Esophagus (tissue), 2 donors: ENCODE data around the gene CMIP. TPM values are rescaled to one million over a fixed set of nuclear protein-coding genes. Genes with fewer than 3 reads are reported as not detected.
"Not testable (repeated sequence)": the region's sequence is repeated elsewhere in the genome, so short reads cannot be mapped to it uniquely, and the experiment has no call there.

Experiments
- H3K27ac ChIP-seq, 2 donors: one replicate each; pipeline ENCODE4 v1.5.1; 2013; ENCODE audit warnings: low read depth in 2 of 2, mild to moderate bottlenecking in 2 of 2, inconsistent platforms in 1 of 2, low read length in 1 of 2, moderate library complexity in 1 of 2
- H3K27me3 ChIP-seq, 2 donors: one replicate each; pipeline ENCODE4 v1.6.1; 2013; ENCODE audit warnings: low read length in 2 of 2, control low read depth in 1 of 2, mild to moderate bottlenecking in 1 of 2; ENCODE audit not compliant: insufficient read depth in 2 of 2, control insufficient read depth in 1 of 2
- H3K36me3 ChIP-seq, 2 donors: one replicate each; pipeline ENCODE4 v1.6.1; 2013; ENCODE audit warnings: low read length in 1 of 2; ENCODE audit not compliant: control insufficient read depth in 2 of 2, insufficient read depth in 2 of 2
- H3K4me1 ChIP-seq, 2 donors: one replicate each; pipeline ENCODE4 v1.6.1; 2013; ENCODE audit warnings: low read length in 1 of 2; ENCODE audit not compliant: control insufficient read depth in 2 of 2, insufficient read depth in 2 of 2
- H3K4me3 ChIP-seq, 2 donors: one replicate each; pipeline ENCODE4 v1.5.1; 2013; ENCODE audit warnings: low read length in 2 of 2, mild to moderate bottlenecking in 2 of 2, low read depth in 1 of 2, moderate library complexity in 1 of 2
- H3K9me3 ChIP-seq, 2 donors: one replicate each; pipeline ENCODE4 v1.6.1; 2013; ENCODE audit warnings: mild to moderate bottlenecking in 2 of 2, low read depth in 1 of 2, low read length in 1 of 2, moderate library complexity in 1 of 2; ENCODE audit not compliant: control insufficient read depth in 2 of 2, insufficient read depth in 1 of 2
- WGBS, 2 donors: extraction: QIAGEN DNeasy Blood & Tissue Kit; methylation state at CpG; one replicate each; pipeline ENCODE4 v1.1.7; 2013; 5-methylcytosine and 5-hydroxymethylcytosine counted together
- polyA plus RNA-seq, 2 donors: library from polyadenylated mRNA; stranded (reverse); fragments of 200-250 nt; gene quantifications; one replicate each; pipeline ENCODE4 v1.2.3, GENCODE V29; 2013
- donor health status: healthy with polysubstance abuse.
- donor health status: Bipolar disorder and iron deficiency.

CMIP gene
- polyA plus RNA-seq, 2 donors: 16.9 to 19.3 TPM

DNA sequence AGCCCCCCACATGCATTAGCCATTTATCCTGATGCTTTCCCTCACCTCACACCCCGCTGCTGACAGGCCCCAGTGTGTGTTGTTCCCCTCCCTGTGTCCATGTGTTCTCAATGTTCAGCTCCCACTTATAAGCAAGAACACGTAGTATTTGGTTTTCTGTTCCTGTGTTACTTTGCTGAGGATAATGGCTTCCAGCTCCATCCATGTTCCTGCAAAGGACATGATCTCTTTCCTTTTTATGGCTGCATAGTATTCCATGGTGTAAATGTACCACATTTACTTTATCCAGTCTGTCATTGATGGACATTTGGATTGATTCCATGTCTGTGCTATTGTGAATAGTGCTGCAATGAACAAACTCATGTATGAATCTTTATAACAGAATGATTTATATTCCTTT lies 39.6 kb upstream of the CMIP start:
- WGBS, 2 donors: 69 to 93% methylated on average over 2 of the region's 2 CpGs
- H3K4me1 ChIP-seq: peaks cover 5 to 16% of the 10 kb centered on the region in 2 donors
- not testable (repeated sequence) for H3K9me3 ChIP-seq, H3K27me3 ChIP-seq, H3K4me3 ChIP-seq, H3K36me3 ChIP-seq, H3K27ac ChIP-seq

DNA sequence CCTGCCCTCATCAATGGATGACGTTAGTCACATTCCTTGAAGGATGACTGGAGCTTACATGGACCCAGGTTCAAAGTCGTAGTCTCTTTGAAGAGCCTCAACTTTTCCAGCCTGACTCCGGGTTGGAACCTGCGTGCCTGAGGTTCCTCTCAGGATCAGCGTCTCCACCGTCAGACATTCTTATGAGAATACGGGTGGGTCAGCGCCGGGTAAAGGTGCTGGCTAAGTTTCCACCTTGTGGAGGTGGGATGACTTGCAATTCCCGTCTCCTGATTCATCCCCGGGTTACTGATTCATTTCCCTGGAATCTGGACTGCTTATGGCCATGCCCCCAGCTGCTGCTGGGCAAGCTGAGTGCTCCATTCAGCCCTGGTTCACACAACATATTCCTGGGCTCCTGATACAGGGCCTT lies 38.9 kb upstream of the CMIP start:
- H3K27me3 ChIP-seq: no peaks in the 10 kb centered on the region
- H3K27ac ChIP-seq: no peak overlapping the region
- no peaks in the 10 kb centered on the region for H3K36me3 ChIP-seq
- WGBS, 2 donors: 47 to 51% methylated on average over 11 of the region's 11 CpGs
- H3K4me1 ChIP-seq: peaks cover 5 to 16% of the 10 kb centered on the region in 2 donors
- no peaks in the 10 kb centered on the region for H3K9me3 ChIP-seq
- H3K4me3 ChIP-seq: no peak overlapping the region

DNA sequence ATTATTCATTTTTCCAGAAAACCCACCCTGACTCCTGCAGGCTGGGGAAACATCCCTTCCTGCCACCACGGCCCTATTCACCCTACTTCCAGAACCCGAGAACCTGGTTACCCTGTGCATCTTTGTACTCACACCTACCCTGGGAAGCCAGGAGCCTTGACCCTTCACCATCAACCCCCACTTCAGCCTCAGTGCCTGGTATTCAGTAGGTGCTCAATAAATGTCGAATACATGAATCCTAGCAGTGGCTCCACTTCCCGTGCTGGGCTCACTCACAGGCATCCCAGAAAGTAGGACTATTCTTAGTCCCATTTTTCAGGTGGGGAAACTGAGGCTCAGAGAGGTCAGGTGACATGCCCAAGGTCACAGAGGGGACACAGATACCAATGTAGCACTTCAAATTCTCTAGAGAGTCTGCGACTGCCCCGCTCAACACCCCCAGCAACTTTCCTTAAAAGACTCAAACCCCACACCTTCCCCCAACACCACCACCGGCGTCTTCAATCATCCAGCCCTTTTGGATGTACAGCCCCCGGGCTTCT lies 36.1 kb upstream of the CMIP start:
- WGBS, 2 donors: 89 to 94% methylated on average over 9 of the region's 9 CpGs
- Histone ChIP-seq H3K4me1 (peaks cover 5 to 10% of the 10 kb centered on the region in 2 donors), H3K36me3 (no peaks in the 10 kb centered on the region), H3K4me3 (no peak overlapping the region), H3K9me3 (no peaks in the 10 kb centered on the region), H3K27ac (no peak overlapping the region), H3K27me3 (no peaks in the 10 kb centered on the region)

DNA sequence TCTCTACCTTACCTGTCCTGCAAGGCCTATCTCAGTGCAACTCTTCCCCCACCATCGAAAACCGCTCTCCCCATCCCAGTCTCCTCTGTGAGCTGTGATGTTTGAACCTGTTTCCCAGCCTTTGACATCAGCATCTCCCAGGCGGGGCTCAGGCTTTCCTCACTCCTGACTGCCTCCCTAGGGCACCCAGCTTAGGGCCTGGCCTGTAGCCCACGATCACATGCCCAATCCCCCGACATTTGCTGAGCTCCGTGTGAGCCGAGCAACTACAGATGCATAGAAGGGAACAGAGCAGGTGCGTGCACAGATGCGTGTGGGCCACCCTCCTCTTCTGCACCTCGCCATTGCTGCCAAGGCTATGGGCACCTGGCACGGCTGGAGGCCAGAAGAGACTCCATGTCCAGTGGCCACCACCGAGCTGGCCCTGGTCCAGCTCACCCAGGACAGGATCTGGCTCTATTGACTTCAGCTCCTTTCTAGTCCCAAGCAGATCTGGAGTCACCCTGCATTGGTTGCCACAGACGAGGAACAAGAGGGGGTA lies 35.5 kb upstream of the CMIP start:
- no peak overlapping the region for H3K27ac ChIP-seq
- H3K27me3 ChIP-seq: no peaks in the 10 kb centered on the region
- peaks cover under 1 to 5% of the 10 kb centered on the region in 2 donors for H3K4me1 ChIP-seq
- no peaks in the 10 kb centered on the region for H3K9me3 ChIP-seq
- H3K4me3 ChIP-seq: no peak overlapping the region
- no peaks in the 10 kb centered on the region for H3K36me3 ChIP-seq
- 76 to 79% methylated on average over 13 of the region's 13 CpGs for WGBS, 2 donors

DNA sequence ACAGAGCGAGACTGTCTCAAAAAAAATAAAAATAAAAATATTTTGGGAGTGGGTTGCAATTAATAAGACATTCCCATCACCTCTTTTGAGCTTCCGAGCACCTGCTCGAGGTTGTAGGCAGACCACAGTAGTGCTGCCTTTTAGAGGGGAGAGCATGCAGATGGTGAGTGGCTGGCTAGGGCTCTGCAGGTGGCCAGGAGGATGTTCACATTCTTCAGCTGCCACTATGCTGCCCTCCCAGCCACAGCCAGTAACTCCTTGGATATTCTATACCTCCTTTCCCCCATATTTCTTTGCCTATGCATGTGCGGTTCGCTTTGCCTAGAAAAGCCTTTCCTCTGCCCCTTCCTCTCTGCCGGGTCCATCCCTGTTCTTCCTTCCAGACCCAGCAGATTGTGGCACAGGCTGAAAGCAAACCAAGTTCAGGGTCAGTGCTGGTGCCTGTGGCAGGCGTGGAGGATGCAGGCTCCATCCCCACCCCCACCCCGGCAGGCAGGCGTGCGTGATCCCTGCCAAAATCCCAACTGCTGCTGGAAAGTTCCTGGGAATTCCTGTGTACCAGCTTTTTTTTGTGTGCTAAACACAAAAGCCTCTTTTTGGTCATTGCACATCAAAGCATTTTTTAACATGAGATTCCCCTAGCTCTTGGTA lies 33.8 kb upstream of the CMIP start:
- Histone ChIP-seq H3K27me3 (no peaks in the 10 kb centered on the region), H3K4me3 (no peak overlapping the region), H3K9me3 (no peaks in the 10 kb centered on the region), H3K36me3 (no peaks in the 10 kb centered on the region), H3K27ac (no peak overlapping the region), H3K4me1 (peaks cover 0 to 5% of the 10 kb centered on the region in 2 donors)
- 55 to 59% methylated on average over 10 of the region's 10 CpGs for whole genome bisulfite sequencing, 2 donors

DNA sequence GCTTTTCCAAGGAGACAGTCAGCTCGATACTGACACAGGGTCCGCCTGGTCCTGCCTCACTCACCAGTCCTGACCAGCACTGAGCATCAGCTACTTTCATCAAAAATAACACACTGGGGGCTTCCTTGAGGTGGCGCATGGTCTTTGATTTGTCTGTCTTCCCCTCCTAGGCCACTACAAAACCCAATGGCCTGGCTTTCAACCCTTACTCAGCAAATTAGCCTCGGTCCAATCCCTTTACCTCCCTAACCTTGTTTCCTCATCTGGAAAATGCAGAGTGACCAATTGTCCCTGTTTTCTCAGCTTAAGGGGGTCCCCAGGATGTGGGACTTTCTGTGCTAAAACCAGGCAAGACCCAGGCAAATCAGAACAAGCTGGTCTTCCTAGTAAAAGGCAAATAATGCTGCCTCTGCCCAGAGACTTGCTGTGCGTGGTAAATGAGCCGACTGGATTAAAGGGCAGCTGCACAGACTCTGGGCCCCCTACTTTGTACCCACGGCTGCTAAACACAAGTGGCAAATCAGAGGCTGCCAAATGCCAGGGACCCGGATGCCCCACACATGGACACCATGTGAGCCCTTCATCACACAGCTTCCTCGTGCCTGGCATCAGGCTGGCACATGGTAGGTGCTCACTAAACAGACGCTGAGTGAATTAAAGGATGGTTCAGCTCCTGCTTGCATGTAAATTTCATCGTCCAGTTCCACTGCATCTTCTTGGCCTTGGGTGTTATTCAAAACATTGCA lies 31.2 kb upstream of the CMIP start:
- Histone ChIP-seq H3K4me1 (no peaks in the 10 kb centered on the region), H3K27me3 (no peaks in the 10 kb centered on the region), H3K9me3 (no peaks in the 10 kb centered on the region), H3K27ac (no peak overlapping the region), H3K36me3 (no peaks in the 10 kb centered on the region), H3K4me3 (no peak overlapping the region)
- WGBS, 2 donors: 89% methylated on average over 11 of the region's 11 CpGs

DNA sequence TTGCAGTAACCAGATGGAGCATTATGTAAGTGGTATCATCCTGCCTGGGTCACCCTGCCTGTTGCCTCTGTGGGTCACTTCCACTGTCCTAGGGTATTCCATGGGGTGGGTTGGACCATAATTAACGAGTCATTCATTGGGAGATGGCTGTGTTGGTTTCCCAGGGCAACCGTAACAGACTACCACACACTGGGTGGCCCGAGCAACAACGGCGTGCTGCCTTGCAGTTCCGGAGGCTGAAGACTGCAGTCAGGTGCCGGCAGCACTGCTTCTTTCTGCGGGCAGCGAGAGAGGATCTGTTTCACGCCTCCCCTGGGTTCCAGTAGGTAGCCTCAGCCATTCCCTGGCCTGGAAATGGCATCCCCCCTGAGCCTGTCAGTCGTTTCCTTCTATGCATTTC lies 28.9 kb upstream of the CMIP start:
- no peak overlapping the region for H3K4me3 ChIP-seq
- H3K27ac ChIP-seq: no peak overlapping the region
- H3K4me1 ChIP-seq: no peaks in the 10 kb centered on the region
- no peaks in the 10 kb centered on the region for H3K9me3 ChIP-seq
- no peaks in the 10 kb centered on the region for H3K27me3 ChIP-seq
- WGBS, 2 donors: 88% methylated on average over 11 of the region's 11 CpGs
- no peaks in the 10 kb centered on the region for H3K36me3 ChIP-seq

DNA sequence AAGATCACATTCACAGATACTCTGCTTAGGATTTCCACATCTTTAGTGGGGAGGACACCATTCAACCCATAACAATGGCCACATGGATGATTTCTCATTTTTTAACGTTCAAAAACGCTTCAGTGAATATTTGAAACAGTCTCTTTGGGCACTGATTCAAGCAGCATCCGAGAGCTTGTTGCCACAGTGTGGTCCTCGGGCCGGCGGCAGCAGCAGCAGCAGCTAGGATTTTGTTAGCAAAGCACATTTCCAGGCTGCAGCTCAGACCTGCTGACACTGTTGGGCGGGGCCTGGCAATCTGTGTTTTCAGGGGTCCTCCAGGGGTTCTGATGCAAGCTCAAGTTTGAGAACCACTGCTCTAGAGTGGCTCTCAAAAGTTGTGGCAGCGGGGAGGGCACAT lies 27.9 kb upstream of the CMIP start:
- Histone ChIP-seq H3K4me1 (peaks cover 0 to 2% of the 10 kb centered on the region in 2 donors), H3K4me3 (no peak overlapping the region), H3K36me3 (no peaks in the 10 kb centered on the region), H3K27ac (no peak overlapping the region), H3K27me3 (no peaks in the 10 kb centered on the region), H3K9me3 (peaks cover 2 to 3% of the 10 kb centered on the region in 2 donors)
- 83 to 85% methylated on average over 8 of the region's 8 CpGs for WGBS, 2 donors

DNA sequence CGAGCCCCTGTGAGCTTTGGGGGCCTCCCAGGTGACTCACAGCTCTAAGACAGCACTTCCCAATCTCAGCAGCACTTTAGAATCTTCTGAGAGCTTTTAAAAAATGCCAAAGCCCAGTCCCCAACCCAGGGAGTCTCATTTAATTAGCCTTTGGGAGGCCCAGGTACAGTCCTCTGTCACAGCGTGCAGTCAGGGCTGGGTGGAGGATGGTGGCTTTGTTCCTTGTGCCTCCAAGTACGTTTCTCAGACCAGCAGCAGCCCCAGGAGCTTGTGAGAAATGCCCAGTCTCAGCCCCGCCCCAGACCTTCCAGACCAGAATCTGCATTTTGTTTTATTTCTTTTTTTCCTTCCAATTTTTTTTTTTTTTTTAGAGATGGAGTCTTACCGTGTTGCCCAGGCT lies 27.4 kb upstream of the CMIP start:
- Histone ChIP-seq H3K9me3 (peaks cover 2 to 3% of the 10 kb centered on the region in 2 donors), H3K27ac (no peak overlapping the region), H3K36me3 (no peaks in the 10 kb centered on the region), H3K4me1 (peaks cover 0 to 2% of the 10 kb centered on the region in 2 donors), H3K27me3 (no peaks in the 10 kb centered on the region), H3K4me3 (no peak overlapping the region)
- WGBS, 2 donors: 82 to 90% methylated on average over 5 of the region's 5 CpGs
